Measurements from ENCODE around the gene VAMP5. TPM values are rescaled to one million over a fixed set of nuclear protein-coding genes. Genes with fewer than 3 reads are reported as not detected.

The VAMP5 gene
- total and polyA plus RNA-seq, 2 donors (not counting 3 experiments of a cell fraction or from before 2014, with no cell fraction given): 186 to 624 TPM

DNA sequence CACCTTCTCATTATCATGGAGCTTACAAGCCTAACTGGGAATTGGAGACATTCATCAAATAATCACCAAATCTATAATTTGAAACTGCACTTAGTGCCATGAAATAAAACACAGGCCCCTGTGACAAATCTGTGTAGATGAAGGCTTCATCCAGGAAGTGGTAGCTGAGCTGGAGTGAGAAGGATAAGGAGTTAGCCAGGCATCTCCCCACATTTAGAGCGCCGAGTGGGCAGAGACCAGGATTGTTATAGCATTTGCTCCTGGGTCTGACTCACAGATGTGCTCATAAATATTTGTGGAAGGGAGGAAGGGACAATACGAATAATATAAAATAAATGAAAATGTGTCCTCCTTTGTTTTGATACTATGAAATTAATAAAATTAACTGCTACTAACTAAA, 47.8 kb upstream of the VAMP5 start:
- no peaks in the 10 kb centered on the region for H3K9me3 ChIP-seq (replicated peaks; ENCODE audit: control insufficient read depth, insufficient read depth, low read length)
- H3K9me1 ChIP-seq (replicated peaks; ENCODE audit: control insufficient read depth, extremely low read depth, insufficient read depth, low read length): no peaks in the 10 kb centered on the region
- H3K27ac ChIP-seq (ENCODE audit: insufficient read depth, low read depth, low read length): no peak overlapping the region
- H4K20me1 ChIP-seq (replicated peaks; ENCODE audit: control insufficient read depth, extremely low read depth, insufficient read depth, low read length): peaks cover 4% of the 10 kb centered on the region
- no peak overlapping the region for H2AFZ ChIP-seq (ENCODE audit: low read depth, low read length)
- H3K79me2 ChIP-seq (ENCODE audit: control insufficient read depth, insufficient read depth, low read length): peaks cover 32% of the 10 kb centered on the region
- dilution Hi-C loops (cut with MboI; ENCODE audit: extremely low pct_ligation_motif_present, low sequenced_read_pairs) (no loop called here), intact Hi-C loops (cut with micrococcal nuclease) (loop anchor here (5.0 kb wide), 1 partner anchor 209 kb away; the partner anchor contains the start of gene TGOLN2)
- CTCF ChIA-PET: interaction anchor here (1.3 to 1.4 kb wide), 2 partner anchors 14 to 33 kb away, joined by 3 to 4 read pairs; no protein-coding TSS in a partner anchor
- peaks cover 30% of the 10 kb centered on the region for H3K4me1 ChIP-seq (ENCODE audit: control insufficient read depth, extremely low read depth, insufficient read depth, low read length)
- H3K36me3 ChIP-seq (ENCODE audit: control insufficient read depth in 2 of 2, extremely low read depth in 1 of 2, insufficient read depth in 2 of 2, low read length in 2 of 2): peaks cover under 1 to 5% of the 10 kb centered on the region in 2 experiments
- H3K9ac ChIP-seq (replicated peaks; ENCODE audit: extremely low read depth, insufficient read depth, low read length): no peak overlapping the region
- no TSS peak for BruUV-seq (replicated peaks)
- no peak for DNase-seq (ENCODE audit: low read depth, low spot score)
- TF ChIP-seq MAX (IDR thresholded peaks at IDR 0.05; ENCODE audit: insufficient read depth, insufficient read length) (no peak), JUN (IDR thresholded peaks at IDR 0.05; ENCODE audit: borderline replicate concordance, insufficient read depth, insufficient read length, low read depth) (peak; percentile 8), FOS (IDR thresholded peaks at IDR 0.05; ENCODE audit: borderline replicate concordance, insufficient read depth, low read length) (peak; percentile 29), MYC (IDR thresholded peaks at IDR 0.05; ENCODE audit: low read depth, low read length) (no peak), CTCF (IDR thresholded peaks at IDR 0.05; ENCODE audit: extremely low read depth in 1 of 2, insufficient read depth in 1 of 2, low read depth in 1 of 2, low read length in 2 of 2) (no peak), GATA2 (IDR thresholded peaks at IDR 0.05; ENCODE audit: insufficient read depth, insufficient read length, low read depth, low read length) (no peak), POLR2A (IDR thresholded peaks at IDR 0.05; ENCODE audit: low read depth, low read length) (no peak)
- peak; percentile 50 for FAIRE-seq
- H3K4me3 ChIP-seq (replicated peaks in 1 of 3; ENCODE audit: insufficient read depth in 1 of 3, low read depth in 1 of 3, low read length in 3 of 3): no peak overlapping the region
- POLR2A ChIA-PET: interaction anchor here (0.6 to 1.6 kb wide), 3 partner anchors 10 to 107 kb away, joined by 3 to 4 read pairs (median 4); no protein-coding TSS in a partner anchor
- H3K4me2 ChIP-seq (ENCODE audit: insufficient read depth, low read length): no peak overlapping the region
- no peaks in the 10 kb centered on the region for H3K27me3 ChIP-seq (ENCODE audit: control insufficient read depth in 2 of 2, insufficient read depth in 2 of 2, low read length in 2 of 2)
